ENCODE measurements around the gene TMEM81.

TMEM81 gene

GRCh38 chr1:205084360-205084759 is at the start of gene TMEM81:
Gene TMEM81, minus strand, starts transcription at chr1:205084460. Its CDS starts 140 bp downstream, at chr1:205084320.
- DNase-seq (ENCODE audit: extremely low read depth in 1 of 2, low read depth in 1 of 2) = no peak

- DNase-seq (ENCODE audit: extremely low read depth in 1 of 2, low read depth in 1 of 2) = no peak
Observed at GRCh38 chr1:205133287-205133686, 49.0 kb upstream of the TMEM81 start.

- DNase-seq (ENCODE audit: extremely low read depth in 1 of 2, low read depth in 1 of 2) = no peak
Observed at GRCh38 chr1:205129447-205130029, 45.3 kb upstream of the TMEM81 start.

- no peak for DNase-seq (ENCODE audit: extremely low read depth in 1 of 2, low read depth in 1 of 2)
Observed at GRCh38 chr1:205128050-205128449, 43.8 kb upstream of the TMEM81 start.

GRCh38 chr1:205127646-205128045 is 43.4 kb upstream of the TMEM81 start:
- DNase-seq (ENCODE audit: extremely low read depth in 1 of 2, low read depth in 1 of 2) = no peak

GRCh38 chr1:205124726-205125125 is 40.5 kb upstream of the TMEM81 start:
- DNase-seq (ENCODE audit: extremely low read depth in 1 of 2, low read depth in 1 of 2) = no peak

GRCh38 chr1:205122489-205122882 is 38.2 kb upstream of the TMEM81 start:
- no peak for DNase-seq (ENCODE audit: extremely low read depth in 1 of 2, low read depth in 1 of 2)

- peak; percentile 78 to 92 for DNase-seq (ENCODE audit: extremely low read depth in 1 of 2, low read depth in 1 of 2)
Observed at GRCh38 chr1:205121660-205122488, 37.6 kb upstream of the TMEM81 start, which contains the start of gene RBBP5. Gene RBBP5, minus strand, starts transcription at chr1:205121978. Its CDS starts 105 bp downstream, at chr1:205121873.

GRCh38 chr1:205118752-205119151 is 34.5 kb upstream of the TMEM81 start:
- DNase-seq (ENCODE audit: extremely low read depth in 1 of 2, low read depth in 1 of 2) = no peak

GRCh38 chr1:205111354-205111753 is 27.1 kb upstream of the TMEM81 start:
- DNase-seq (ENCODE audit: extremely low read depth in 1 of 2, low read depth in 1 of 2) = no peak

- DNase-seq (ENCODE audit: extremely low read depth in 1 of 2, low read depth in 1 of 2) = no peak
Observed at GRCh38 chr1:205109711-205110110, 25.5 kb upstream of the TMEM81 start.

GRCh38 chr1:205109269-205109668 is 25.0 kb upstream of the TMEM81 start:
- no peak for DNase-seq (ENCODE audit: extremely low read depth in 1 of 2, low read depth in 1 of 2)

- no peak for DNase-seq (ENCODE audit: extremely low read depth in 1 of 2, low read depth in 1 of 2)
Observed at GRCh38 chr1:205108464-205108863, 24.2 kb upstream of the TMEM81 start.

- no peak for DNase-seq (ENCODE audit: extremely low read depth in 1 of 2, low read depth in 1 of 2)
Observed at GRCh38 chr1:205107327-205107726, 23.1 kb upstream of the TMEM81 start.

- no peak for DNase-seq (ENCODE audit: extremely low read depth in 1 of 2, low read depth in 1 of 2)
Observed at GRCh38 chr1:205102404-205102803, 18.1 kb upstream of the TMEM81 start.

GRCh38 chr1:205098242-205098641 is 14.0 kb upstream of the TMEM81 start:
- no peak for DNase-seq (ENCODE audit: extremely low read depth in 1 of 2, low read depth in 1 of 2)

GRCh38 chr1:205095422-205095821 is 11.2 kb upstream of the TMEM81 start:
- DNase-seq (ENCODE audit: extremely low read depth in 1 of 2, low read depth in 1 of 2) = no peak

GRCh38 chr1:205091043-205091740 is 6.9 kb upstream of the TMEM81 start:
- no peak for DNase-seq (ENCODE audit: extremely low read depth in 1 of 2, low read depth in 1 of 2)

GRCh38 chr1:205088341-205088740 is 4.1 kb upstream of the TMEM81 start:
- no peak for DNase-seq (ENCODE audit: extremely low read depth in 1 of 2, low read depth in 1 of 2)

GRCh38 chr1:205082431-205082830 is 1.8 kb downstream of the TMEM81 start:
- DNase-seq (ENCODE audit: extremely low read depth in 1 of 2, low read depth in 1 of 2) = no peak

- no peak for DNase-seq (ENCODE audit: extremely low read depth in 1 of 2, low read depth in 1 of 2)
Observed at GRCh38 chr1:205077934-205078311, 6.3 kb downstream of the TMEM81 start.
